Stimulated activated CD4-positive, alpha-beta T cell treated with anti-CD3 and anti-CD28 coated beads, Interleukin-2, amount 100 ng/mL, for 48 hours (primary cell): Measurements from ENCODE around the gene ZNF407.

Experiments
- DNase-seq, 2 donors: peaks; one replicate each; pipeline ENCODE4 v3.0.0-alpha.2; 2020

The ZNF407 gene

GRCh38 chr18:75033516-75033915 is 435.8 kb downstream of the ZNF407 start:
- DNase-seq: no peak

GRCh38 chr18:75034937-75035336 is 437.3 kb downstream of the ZNF407 start:
- no peak for DNase-seq

GRCh38 chr18:75035928-75036327 is 438.3 kb downstream of the ZNF407 start:
- DNase-seq: no peak

- DNase-seq: no peak
These were observed 439.4 kb downstream of the ZNF407 start for GRCh38 chr18:75036917-75037688.

GRCh38 chr18:75037689-75037955 is 440.0 kb downstream of the ZNF407 start:
- no peak for DNase-seq

GRCh38 chr18:75041586-75041985 is 443.9 kb downstream of the ZNF407 start:
- DNase-seq: no peak

- DNase-seq: no peak
These were observed 445.8 kb downstream of the ZNF407 start for GRCh38 chr18:75043478-75043877.

- no peak for DNase-seq
These were observed 446.6 kb downstream of the ZNF407 start for GRCh38 chr18:75044296-75044695.

GRCh38 chr18:75044791-75045190 is 447.1 kb downstream of the ZNF407 start:
- DNase-seq: no peak

- DNase-seq: no peak
These were observed 447.6 kb downstream of the ZNF407 start for GRCh38 chr18:75045272-75045671.

GRCh38 chr18:75047240-75047961 is 449.7 kb downstream of the ZNF407 start:
- DNase-seq: no peak

- no peak for DNase-seq
These were observed 451.2 kb downstream of the ZNF407 start for GRCh38 chr18:75048776-75049454.

- DNase-seq: no peak
These were observed 451.8 kb downstream of the ZNF407 start for GRCh38 chr18:75049455-75049789.

GRCh38 chr18:75051757-75052156 is 454.1 kb downstream of the ZNF407 start:
- no peak for DNase-seq

GRCh38 chr18:75052475-75052874 is 454.8 kb downstream of the ZNF407 start:
- DNase-seq: no peak

- no peak for DNase-seq
These were observed 455.5 kb downstream of the ZNF407 start for GRCh38 chr18:75053028-75053629.

GRCh38 chr18:75054046-75054445 is 456.4 kb downstream of the ZNF407 start:
- no peak for DNase-seq

- DNase-seq: no peak
These were observed 456.9 kb downstream of the ZNF407 start for GRCh38 chr18:75054611-75055010.

GRCh38 chr18:75057169-75057960 is 459.7 kb downstream of the ZNF407 start:
- no peak for DNase-seq

- no peak for DNase-seq
These were observed 462.5 kb downstream of the ZNF407 start for GRCh38 chr18:75060185-75060584.

GRCh38 chr18:75062297-75062886 is 464.7 kb downstream of the ZNF407 start:
- no peak for DNase-seq

- no peak for DNase-seq
These were observed 465.5 kb downstream of the ZNF407 start for GRCh38 chr18:75063196-75063595.
